ENCODE data around the gene IFT122.
A peak's percentile ranks its signal among the peaks of the same experiment; 100 is the strongest.

IFT122 gene

GRCh38 chr3:129424185-129424841 is 15.7 kb upstream of the IFT122 start:
- Histone ChIP-seq H3K79me2 (ENCODE audit: insufficient read depth, low read length) (no peaks in the 10 kb centered on the region), H3F3A (ENCODE audit: insufficient read depth, low read length) (0 out of 2 replicates have a peak, but pooled peaks cover 1% of the 10 kb centered on the region), H4K20me1 (ENCODE audit: insufficient read depth, low read length) (no peaks in the 10 kb centered on the region), H3K36me3 (ENCODE audit: insufficient read depth, low read length) (no peaks in the 10 kb centered on the region; the same call in 1 of the 2 replicates), H3K9me3 (ENCODE audit: low read length) (no peaks in the 10 kb centered on the region), H3K27me3 (ENCODE audit: insufficient read depth, low read length) (no peaks in the 10 kb centered on the region), H2AFZ (ENCODE audit: low read length) (0 out of 2 replicates have a peak overlapping the region, but pooled peaks have one; percentile 26), H3K9ac (ENCODE audit: low read length) (no peak overlapping the region), H3K4me3 (ENCODE audit: low read depth, low read length, poor library complexity, severe bottlenecking) (no peak overlapping the region), H3K4me1 (ENCODE audit: insufficient read depth, low read length, severe bottlenecking) (peaks cover 27% of the 10 kb centered on the region), H3K9me2 (ENCODE audit: low read depth, low read length) (no peaks in the 10 kb centered on the region), H3K4me2 (ENCODE audit: low read length) (no peak overlapping the region), H3K27ac (ENCODE audit: low read depth, low read length, poor library complexity, severe bottlenecking) (no peak overlapping the region)
- TF ChIP-seq CTCF (IDR thresholded peaks at IDR 0.05; ENCODE audit: low read length): no peak
- no peak for TF ChIP-seq EZH2 (IDR thresholded peaks at IDR 0.05; ENCODE audit: borderline replicate concordance, low read length)

GRCh38 chr3:129425213-129425612 is 14.8 kb upstream of the IFT122 start:
- no peak overlapping the region for H2AFZ ChIP-seq (ENCODE audit: low read length)
- H3K36me3 ChIP-seq (ENCODE audit: insufficient read depth, low read length): peaks cover 8% of the 10 kb centered on the region
- H3K27ac ChIP-seq (ENCODE audit: low read depth, low read length, poor library complexity, severe bottlenecking): no peak overlapping the region
- H3F3A ChIP-seq (ENCODE audit: insufficient read depth, low read length): peaks cover 10% of the 10 kb centered on the region; the same call in 1 of the 2 replicates
- H4K20me1 ChIP-seq (ENCODE audit: insufficient read depth, low read length): no peaks in the 10 kb centered on the region
- H3K9ac ChIP-seq (ENCODE audit: low read length): no peak overlapping the region
- no peaks in the 10 kb centered on the region for H3K9me2 ChIP-seq (ENCODE audit: low read depth, low read length)
- H3K79me2 ChIP-seq (ENCODE audit: insufficient read depth, low read length): no peaks in the 10 kb centered on the region
- no peak for TF ChIP-seq EZH2 (IDR thresholded peaks at IDR 0.05; ENCODE audit: borderline replicate concordance, low read length)
- no peak for TF ChIP-seq CTCF (IDR thresholded peaks at IDR 0.05; ENCODE audit: low read length)
- no peak overlapping the region for H3K4me2 ChIP-seq (ENCODE audit: low read length)
- peaks cover 34% of the 10 kb centered on the region for H3K4me1 ChIP-seq (ENCODE audit: insufficient read depth, low read length, severe bottlenecking)
- H3K4me3 ChIP-seq (ENCODE audit: low read depth, low read length, poor library complexity, severe bottlenecking): no peak overlapping the region
- no peaks in the 10 kb centered on the region for H3K27me3 ChIP-seq (ENCODE audit: insufficient read depth, low read length)
- H3K9me3 ChIP-seq (ENCODE audit: low read length): no peaks in the 10 kb centered on the region

GRCh38 chr3:129425619-129426018 is 14.4 kb upstream of the IFT122 start:
- Histone ChIP-seq H3K27ac (ENCODE audit: low read depth, low read length, poor library complexity, severe bottlenecking) (no peak overlapping the region), H3K79me2 (ENCODE audit: insufficient read depth, low read length) (no peaks in the 10 kb centered on the region), H3K4me2 (ENCODE audit: low read length) (no peak overlapping the region), H3K27me3 (ENCODE audit: insufficient read depth, low read length) (no peaks in the 10 kb centered on the region), H3K4me3 (ENCODE audit: low read depth, low read length, poor library complexity, severe bottlenecking) (no peak overlapping the region), H3F3A (ENCODE audit: insufficient read depth, low read length) (peaks cover 10% of the 10 kb centered on the region; the same call in 1 of the 2 replicates), H3K9me3 (ENCODE audit: low read length) (no peaks in the 10 kb centered on the region), H3K36me3 (ENCODE audit: insufficient read depth, low read length) (peaks cover 12% of the 10 kb centered on the region), H3K9ac (ENCODE audit: low read length) (no peak overlapping the region), H3K9me2 (ENCODE audit: low read depth, low read length) (no peaks in the 10 kb centered on the region), H2AFZ (ENCODE audit: low read length) (no peak overlapping the region), H4K20me1 (ENCODE audit: insufficient read depth, low read length) (no peaks in the 10 kb centered on the region), H3K4me1 (ENCODE audit: insufficient read depth, low read length, severe bottlenecking) (peaks cover 34% of the 10 kb centered on the region)
- TF ChIP-seq EZH2 (IDR thresholded peaks at IDR 0.05; ENCODE audit: borderline replicate concordance, low read length): no peak
- no peak for TF ChIP-seq CTCF (IDR thresholded peaks at IDR 0.05; ENCODE audit: low read length)
